Ascending aorta (tissue), 2 donors: ENCODE data around the gene CBFA2T2. TPM values are rescaled to one million over a fixed set of nuclear protein-coding genes. Genes with fewer than 3 reads are reported as not detected.

ENCODE experiments used
- DNase-seq, 2 donors: peaks; one replicate each; pipeline ENCODE4 v3.0.0-alpha.2; 2019; ENCODE audit warnings: low spot score in 2 of 2
- H3K27ac ChIP-seq, 2 donors: fragments of 200-600 bp; sonication (generic); one replicate each; pipeline ENCODE4 v1.5.1; 2016 to 2017; ENCODE audit warnings: mild to moderate bottlenecking in 1 of 2
- H3K27me3 ChIP-seq: fragments of 200-600 bp; sonication (generic); one replicate; pipeline ENCODE4 v1.5.1; 2017
- H3K36me3 ChIP-seq, 2 donors: fragments of 200-600 bp; sonication (generic); one replicate each; pipeline ENCODE4 v1.5.1; 2016
- H3K4me1 ChIP-seq, 2 donors: fragments of 200-600 bp; sonication (generic); one replicate each; pipeline ENCODE4 v1.5.1; 2016 to 2017; ENCODE audit warnings: mild to moderate bottlenecking in 1 of 2
- H3K4me3 ChIP-seq, 2 donors: fragments of 200-600 bp; sonication (generic); one replicate each; pipeline ENCODE4 v1.5.1; 2016 to 2017; ENCODE audit warnings: mild to moderate bottlenecking in 1 of 2
- H3K9me3 ChIP-seq, 2 donors: fragments of 200-600 bp; sonication (generic); one replicate each; pipeline ENCODE4 v1.5.1; 2016
- intact Hi-C: fragments of 100-400 bp; cut with DNase I; formaldehyde crosslinking; loops from one replicate; pipeline ENCODE4 v1.15.1; 2023
- total RNA-seq: library from RNA; depleted of rRNA; stranded (reverse); fragments of >200 nt; gene quantifications from one replicate; pipeline ENCODE4 v1.1.0, GENCODE V29; 2016
- TF ChIP-seq, protein P1 (sequence below), 3 experiments: fragments of 200-600 bp in 2 of 3; fragments of 450-650 bp in 1 of 3; sonication (generic) in 2 of 3; IDR thresholded peaks; one replicate each; pipeline ENCODE4 v1.5.1; 2016 to 2019; ENCODE audit warnings: antibody characterized with exemption in 3 of 3, mild to moderate bottlenecking in 1 of 3, moderate library complexity in 1 of 3

CBFA2T2 gene
- total RNA-seq, 1 donor from 2014 or later = 22.4 TPM

DNA sequence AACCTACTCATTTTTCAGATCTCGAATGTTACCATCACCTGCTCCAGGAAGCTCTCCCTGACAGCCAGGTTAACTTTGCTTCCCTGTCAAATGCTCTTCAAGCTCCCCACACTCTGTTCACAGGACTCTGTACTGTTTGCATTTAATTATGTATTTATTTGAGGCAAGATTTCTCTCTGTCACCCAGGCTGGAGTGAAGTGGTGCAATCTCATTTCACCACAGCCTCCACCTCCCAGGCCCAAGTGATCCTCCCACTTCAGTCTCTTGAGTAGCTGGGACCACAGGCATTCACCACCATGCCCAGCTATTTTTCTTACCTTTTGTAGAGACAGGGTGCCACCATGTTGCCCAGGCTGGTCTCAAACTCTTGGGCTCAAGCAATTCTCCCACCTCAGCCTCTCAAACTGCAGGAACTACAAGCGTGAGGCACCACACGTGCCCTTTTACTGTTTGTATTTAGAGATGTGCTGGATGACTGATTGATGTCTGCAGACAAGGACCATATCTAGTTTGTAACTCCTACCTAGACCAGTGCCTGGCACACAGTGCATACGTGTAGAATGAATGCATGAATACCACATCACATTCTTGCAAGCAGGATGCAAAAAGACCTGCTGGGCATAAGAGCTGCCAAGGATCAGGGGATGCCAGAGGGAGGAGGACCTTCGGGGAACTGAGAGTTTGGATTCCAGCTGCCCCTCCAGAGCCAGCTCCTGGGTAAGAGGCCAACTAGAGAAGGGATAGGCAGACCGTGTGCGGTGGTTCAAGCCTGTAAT lies 15.6 kb upstream of the CBFA2T2 start:
- no peak overlapping the region for H3K27ac ChIP-seq
- H3K4me3 ChIP-seq = no peak overlapping the region
- intact Hi-C loops = no loop called here
- no peaks in the 10 kb centered on the region for H3K4me1 ChIP-seq
- H3K9me3 ChIP-seq = no peaks in the 10 kb centered on the region
- no peak for DNase-seq
- H3K27me3 ChIP-seq = no peaks in the 10 kb centered on the region
- no peaks in the 10 kb centered on the region for H3K36me3 ChIP-seq
- TF ChIP-seq, protein P1, sequence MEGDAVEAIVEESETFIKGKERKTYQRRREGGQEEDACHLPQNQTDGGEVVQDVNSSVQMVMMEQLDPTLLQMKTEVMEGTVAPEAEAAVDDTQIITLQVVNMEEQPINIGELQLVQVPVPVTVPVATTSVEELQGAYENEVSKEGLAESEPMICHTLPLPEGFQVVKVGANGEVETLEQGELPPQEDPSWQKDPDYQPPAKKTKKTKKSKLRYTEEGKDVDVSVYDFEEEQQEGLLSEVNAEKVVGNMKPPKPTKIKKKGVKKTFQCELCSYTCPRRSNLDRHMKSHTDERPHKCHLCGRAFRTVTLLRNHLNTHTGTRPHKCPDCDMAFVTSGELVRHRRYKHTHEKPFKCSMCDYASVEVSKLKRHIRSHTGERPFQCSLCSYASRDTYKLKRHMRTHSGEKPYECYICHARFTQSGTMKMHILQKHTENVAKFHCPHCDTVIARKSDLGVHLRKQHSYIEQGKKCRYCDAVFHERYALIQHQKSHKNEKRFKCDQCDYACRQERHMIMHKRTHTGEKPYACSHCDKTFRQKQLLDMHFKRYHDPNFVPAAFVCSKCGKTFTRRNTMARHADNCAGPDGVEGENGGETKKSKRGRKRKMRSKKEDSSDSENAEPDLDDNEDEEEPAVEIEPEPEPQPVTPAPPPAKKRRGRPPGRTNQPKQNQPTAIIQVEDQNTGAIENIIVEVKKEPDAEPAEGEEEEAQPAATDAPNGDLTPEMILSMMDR (IDR thresholded peaks at IDR 0.05) = no peak

DNA sequence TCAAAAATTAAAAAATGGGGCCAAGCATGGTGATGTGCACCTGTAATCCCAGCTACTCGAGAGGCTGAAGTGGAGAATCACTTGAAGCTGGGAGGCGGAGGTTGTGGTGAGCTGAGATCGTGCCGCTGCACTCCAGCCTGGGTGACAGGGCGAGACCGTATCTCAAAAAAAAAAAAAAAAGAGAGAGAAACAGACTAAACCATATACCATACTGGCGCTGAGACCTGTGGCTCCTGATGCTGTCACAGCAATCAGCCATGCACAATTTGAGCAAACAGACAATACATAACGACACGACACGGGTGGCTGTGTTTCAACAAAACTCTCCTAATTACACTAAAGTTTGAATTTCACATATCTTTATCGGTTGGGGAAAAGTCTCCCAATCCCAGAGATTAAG lies 14.9 kb upstream of the CBFA2T2 start:
- TF ChIP-seq, protein P1 (IDR thresholded peaks at IDR 0.05) = no peak
- intact Hi-C loops = no loop called here
- Histone ChIP-seq H3K4me3 (no peak overlapping the region), H3K9me3 (no peaks in the 10 kb centered on the region), H3K36me3 (no peaks in the 10 kb centered on the region), H3K27ac (no peak overlapping the region), H3K4me1 (no peaks in the 10 kb centered on the region), H3K27me3 (no peaks in the 10 kb centered on the region)
- DNase-seq = no peak

DNA sequence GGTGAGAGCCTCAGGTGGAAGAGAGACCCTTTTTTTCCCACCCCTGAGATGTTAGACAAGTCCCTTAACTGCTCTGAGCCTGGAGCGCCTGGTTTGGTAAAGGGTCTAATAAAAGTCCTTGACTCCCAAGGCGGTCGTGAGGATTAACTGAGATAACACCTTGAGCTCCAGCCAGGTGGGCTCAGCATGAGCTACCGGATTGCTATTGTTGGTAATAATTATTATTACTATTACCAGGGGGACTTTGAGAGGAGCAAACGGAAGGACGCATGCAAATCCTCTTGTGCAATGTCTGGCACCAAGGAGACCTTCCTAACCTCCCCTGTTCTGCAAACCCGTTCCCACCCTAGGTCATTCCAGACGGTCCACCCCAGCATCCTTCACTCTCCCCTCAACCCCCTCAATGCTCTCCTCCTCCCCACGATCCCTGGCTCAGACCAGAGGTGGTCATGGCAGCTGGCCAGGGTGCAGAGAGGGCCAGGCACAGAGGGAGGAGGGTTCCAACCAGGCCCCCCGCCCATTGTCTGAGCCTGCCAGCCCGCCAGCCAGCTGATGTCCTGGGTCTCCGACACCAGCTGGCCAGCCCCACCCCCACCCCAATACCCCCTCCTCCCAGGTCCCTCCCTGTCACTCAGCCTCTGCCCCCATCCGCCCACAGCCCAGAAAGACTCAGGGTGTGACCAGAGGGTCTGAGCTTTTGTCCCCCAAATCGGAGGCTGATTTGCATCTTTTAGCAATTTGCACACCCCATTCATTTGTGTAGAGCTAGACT lies 14.3 kb upstream of the CBFA2T2 start:
- TF ChIP-seq, protein P1 (IDR thresholded peaks at IDR 0.05) = no peak
- intact Hi-C loops = no loop called here
- Histone ChIP-seq H3K27ac (no peak overlapping the region), H3K36me3 (no peaks in the 10 kb centered on the region), H3K4me1 (no peaks in the 10 kb centered on the region), H3K4me3 (no peak overlapping the region), H3K9me3 (no peaks in the 10 kb centered on the region), H3K27me3 (no peaks in the 10 kb centered on the region)
- no peak for DNase-seq

DNA sequence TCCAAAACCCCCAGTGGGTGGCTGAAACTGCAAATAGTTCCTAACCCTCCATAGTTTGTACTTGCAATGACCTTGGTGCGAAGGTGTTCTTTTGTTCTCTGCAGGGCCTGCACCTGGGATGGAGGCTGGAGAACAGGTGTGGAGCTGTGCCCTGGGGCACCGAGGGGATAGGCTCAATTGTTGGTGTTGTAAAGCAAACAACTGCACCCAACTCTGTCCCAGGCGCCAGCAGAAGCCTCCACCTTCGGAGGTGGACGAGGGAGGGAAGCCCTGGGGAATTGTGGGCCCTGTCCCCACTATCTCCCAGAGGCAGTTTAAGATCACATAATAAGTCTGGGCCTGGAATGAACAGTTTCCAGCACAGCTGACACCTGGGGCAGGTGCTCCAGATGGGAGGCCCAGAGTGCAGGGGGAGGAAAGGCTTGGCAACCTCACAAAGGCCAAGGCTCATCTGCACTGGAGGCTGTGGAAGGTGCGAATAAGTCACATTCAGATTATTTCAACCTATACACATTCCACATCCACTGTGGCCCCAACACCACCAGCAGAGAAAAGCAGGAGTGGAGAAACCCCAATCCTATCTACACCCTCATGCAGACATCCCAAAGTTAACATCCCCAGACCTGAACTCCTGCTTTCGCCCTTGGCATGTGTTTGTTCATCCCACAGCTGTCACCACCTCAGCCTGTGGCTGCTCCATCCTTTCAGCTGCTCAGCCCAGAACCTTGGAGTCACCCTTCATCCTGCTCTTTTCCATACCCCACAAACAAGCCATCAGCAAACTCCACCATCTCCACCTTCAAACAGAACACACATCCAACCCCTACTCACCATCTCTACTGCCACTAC lies 12.3 kb upstream of the CBFA2T2 start:
- no peak for DNase-seq
- no peaks in the 10 kb centered on the region for H3K27me3 ChIP-seq
- no peak overlapping the region for H3K4me3 ChIP-seq
- H3K9me3 ChIP-seq = no peaks in the 10 kb centered on the region
- TF ChIP-seq, protein P1 (IDR thresholded peaks at IDR 0.05) = no peak
- H3K4me1 ChIP-seq = no peaks in the 10 kb centered on the region
- H3K27ac ChIP-seq = no peak overlapping the region
- intact Hi-C loops = no loop called here
- no peaks in the 10 kb centered on the region for H3K36me3 ChIP-seq

DNA sequence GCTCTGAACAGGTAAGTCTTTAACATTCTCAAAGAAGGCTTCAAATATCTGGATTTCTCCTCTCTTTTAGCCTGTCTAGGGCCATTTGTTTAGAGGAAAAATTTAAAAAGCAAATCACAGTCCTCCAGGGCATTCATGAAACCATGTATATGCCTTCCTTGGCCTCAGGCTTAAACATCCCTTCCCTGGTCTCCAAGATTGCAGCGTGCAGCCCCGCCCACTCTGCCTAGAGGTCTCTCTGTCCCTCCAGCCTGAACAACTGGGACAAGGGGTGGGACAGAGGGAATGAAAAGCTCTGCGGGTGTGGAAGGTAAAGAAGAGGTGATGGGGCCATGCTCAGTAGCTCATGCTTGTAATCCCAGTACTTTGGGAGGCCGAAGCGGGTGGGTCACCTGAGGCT lies 9.8 kb upstream of the CBFA2T2 start:
- Histone ChIP-seq H3K9me3 (no peaks in the 10 kb centered on the region), H3K36me3 (no peaks in the 10 kb centered on the region), H3K4me1 (no peaks in the 10 kb centered on the region), H3K4me3 (no peak overlapping the region), H3K27ac (no peak overlapping the region), H3K27me3 (no peaks in the 10 kb centered on the region)
- intact Hi-C loops = no loop called here
- no peak for DNase-seq
- TF ChIP-seq, protein P1 (IDR thresholded peaks at IDR 0.05) = no peak
